ENCODE data around the gene EMC6. TPM values are rescaled to one million over a fixed set of nuclear protein-coding genes. Genes with fewer than 3 reads are reported as not detected.

EMC6 gene
- total and polyA plus RNA-seq, 2 of the 13 experiments (the other 11 are each of a cell fraction or from before 2014, with no cell fraction given) = 45.1 to 47.7 TPM

GRCh38 chr17:3718201-3718600 lies 49.6 kb downstream of the EMC6 start:
- in situ Hi-C loops (cut with HindIII; ENCODE audit: extremely low pct_ligation_motif_present, low pct_unique_long_range_greater_than_20kb) (no loop called here), intact Hi-C loops (cut with micrococcal nuclease; ENCODE audit: unreplicated experiment) (no loop called here)
- no TSS peak for BruUV-seq (replicated peaks)
- no peak for FAIRE-seq
- WGBS (ENCODE audit: low lambda C conversion rate) = 91% methylated on average over 4 of the region's 4 CpGs
- H3K4me3 ChIP-seq (replicated peaks in 1 of 3; ENCODE audit: insufficient read depth in 1 of 3, low read depth in 2 of 3, low read length in 3 of 3) = no peak overlapping the region
- H3K9me3 ChIP-seq (ENCODE audit: low read length) = no peaks in the 10 kb centered on the region
- no peak for DNase-seq (ENCODE audit: low spot score)
- CTCF ChIA-PET (ENCODE audit: low intra/inter-chr PET ratio, low total read pairs) = no interaction called here
- H2AFZ ChIP-seq (ENCODE audit: low read length) = no peak overlapping the region
- H3K27me3 ChIP-seq (ENCODE audit: control insufficient read depth in 1 of 2, insufficient read depth in 2 of 2, low read length in 2 of 2) = no peaks in the 10 kb centered on the region; a peak in 1 of 5 replicates
- H4K20me1 ChIP-seq (ENCODE audit: insufficient read depth, low read length) = no peaks in the 10 kb centered on the region
- peak overlapping the region; percentile 38 for H3K27ac ChIP-seq (ENCODE audit: extremely low read length, insufficient read depth, low read length)
- peaks cover 8 to 39% of the 10 kb centered on the region in 2 experiments; a peak in 4 of 5 replicates for H3K36me3 ChIP-seq (replicated peaks in 1 of 2; ENCODE audit: control insufficient read depth in 1 of 2, insufficient read depth in 2 of 2, low read length in 2 of 2)
- H3K4me2 ChIP-seq (ENCODE audit: low read depth, low read length) = no peak overlapping the region
- TF ChIP-seq ZKSCAN1 (IDR thresholded peaks at IDR 0.05; ENCODE audit: low read length) = no peak
- no peak for TF ChIP-seq ZBTB46 (CRISPR knock-in tag; IDR thresholded peaks at IDR 0.05; ENCODE audit: borderline replicate concordance)
- no peak for TF ChIP-seq ZNF816 (CRISPR knock-in tag; IDR thresholded peaks at IDR 0.05; ENCODE audit: borderline replicate concordance)
- no peak for TF ChIP-seq CREM (IDR thresholded peaks at IDR 0.05)
- no peak for TF ChIP-seq CREM (CRISPR knock-in tag; IDR thresholded peaks at IDR 0.05)
- TF ChIP-seq NR2F6 (IDR thresholded peaks at IDR 0.05) = no peak
- TF ChIP-seq NR2F6 (CRISPR knock-in tag; IDR thresholded peaks at IDR 0.05) = no peak
- no peak for TF ChIP-seq SKI (IDR thresholded peaks at IDR 0.05; ENCODE audit: partially characterized antibody)
- TF ChIP-seq ZNF605 (CRISPR knock-in tag; IDR thresholded peaks at IDR 0.05) = no peak
- TF ChIP-seq NFYB (CRISPR knock-in tag; IDR thresholded peaks at IDR 0.05) = no peak
- TF ChIP-seq ZNF557 (CRISPR knock-in tag; IDR thresholded peaks at IDR 0.05) = no peak
- no peak for TF ChIP-seq RFXANK (CRISPR knock-in tag; IDR thresholded peaks at IDR 0.05)
- TF ChIP-seq, protein P1, sequence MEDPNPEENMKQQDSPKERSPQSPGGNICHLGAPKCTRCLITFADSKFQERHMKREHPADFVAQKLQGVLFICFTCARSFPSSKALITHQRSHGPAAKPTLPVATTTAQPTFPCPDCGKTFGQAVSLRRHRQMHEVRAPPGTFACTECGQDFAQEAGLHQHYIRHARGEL (CRISPR knock-in tag; IDR thresholded peaks at IDR 0.05) = no peak
- TF ChIP-seq CCAR2 (optimal IDR thresholded peaks at IDR 0.05; ENCODE audit: low read depth, low read length) = no peak
- TF ChIP-seq JDP2 (CRISPR knock-in tag; IDR thresholded peaks at IDR 0.05; ENCODE audit: borderline replicate concordance) = no peak
- no peak for TF ChIP-seq ZC3H13 (CRISPR knock-in tag; IDR thresholded peaks at IDR 0.05)
- TF ChIP-seq, protein P2, sequence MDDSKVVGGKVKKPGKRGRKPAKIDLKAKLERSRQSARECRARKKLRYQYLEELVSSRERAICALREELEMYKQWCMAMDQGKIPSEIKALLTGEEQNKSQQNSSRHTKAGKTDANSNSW (CRISPR knock-in tag; IDR thresholded peaks at IDR 0.05; ENCODE audit: borderline replicate concordance) = no peak
- TF ChIP-seq ZNF33B (CRISPR knock-in tag; IDR thresholded peaks at IDR 0.05) = no peak
- TF ChIP-seq ZNF235 (CRISPR knock-in tag; IDR thresholded peaks at IDR 0.05; ENCODE audit: borderline replicate concordance) = no peak
- TF ChIP-seq SP2 (CRISPR knock-in tag; IDR thresholded peaks at IDR 0.05) = no peak
- POLR2A ChIA-PET = no interaction called here
- ATAC-seq = no peak
- H3K9ac ChIP-seq (ENCODE audit: insufficient read depth, low read depth, low read length) = no peak overlapping the region
- H3K4me1 ChIP-seq (ENCODE audit: insufficient read depth, low read length) = peaks cover 34% of the 10 kb centered on the region
- peaks cover 8% of the 10 kb centered on the region for H3K79me2 ChIP-seq (ENCODE audit: insufficient read depth, low read length)

All from HepG2 (cell line).